Neutrophil (primary cell): Measurements from ENCODE around the gene KCNIP1.

ENCODE experiments used
- H3K27ac ChIP-seq: fragments of 200-600 bp; sonication (generic); 2 replicates; pipeline ENCODE4 v1.5.1; 2016; ENCODE audit warnings: mild to moderate bottlenecking, moderate library complexity
- H3K27me3 ChIP-seq: fragments of 200-600 bp; sonication (generic); 2 replicates; pipeline ENCODE4 v1.6.0; 2016; ENCODE audit warnings: mild to moderate bottlenecking
- H3K36me3 ChIP-seq: fragments of 200-600 bp; sonication (generic); 2 replicates; pipeline ENCODE4 v1.5.1; 2017
- H3K4me1 ChIP-seq, 2 experiments: fragments of 200-600 bp in 1 of 2; sonication (generic) in 1 of 2; 1 replicate in 1 of 2; 2 replicates in 1 of 2; pipeline versions ENCODE4 v1.5.1 to v1.6.1; 2013 to 2016; ENCODE audit warnings: low read depth in 1 of 2, low read length in 1 of 2, mild to moderate bottlenecking in 1 of 2, moderate library complexity in 1 of 2; ENCODE audit not compliant: control insufficient read depth in 1 of 2, insufficient read depth in 1 of 2
- H3K4me3 ChIP-seq, 2 experiments: fragments of 200-600 bp in 1 of 2; sonication (generic) in 1 of 2; 1 replicate in 1 of 2; 2 replicates in 1 of 2; pipeline ENCODE4 v1.5.1; 2013 to 2016; ENCODE audit warnings: low read depth in 1 of 2, low read length in 1 of 2, mild to moderate bottlenecking in 1 of 2, moderate library complexity in 1 of 2
- H3K9me3 ChIP-seq: fragments of 200-600 bp; sonication (generic); 2 replicates; pipeline ENCODE4 v1.5.1; 2016
- CTCF ChIP-seq: fragments of 200-600 bp; sonication (generic); IDR thresholded peaks from 2 replicates; pipeline ENCODE4 v1.5.1; 2016; ENCODE audit warnings: antibody characterized with exemption

The KCNIP1 gene

DNA sequence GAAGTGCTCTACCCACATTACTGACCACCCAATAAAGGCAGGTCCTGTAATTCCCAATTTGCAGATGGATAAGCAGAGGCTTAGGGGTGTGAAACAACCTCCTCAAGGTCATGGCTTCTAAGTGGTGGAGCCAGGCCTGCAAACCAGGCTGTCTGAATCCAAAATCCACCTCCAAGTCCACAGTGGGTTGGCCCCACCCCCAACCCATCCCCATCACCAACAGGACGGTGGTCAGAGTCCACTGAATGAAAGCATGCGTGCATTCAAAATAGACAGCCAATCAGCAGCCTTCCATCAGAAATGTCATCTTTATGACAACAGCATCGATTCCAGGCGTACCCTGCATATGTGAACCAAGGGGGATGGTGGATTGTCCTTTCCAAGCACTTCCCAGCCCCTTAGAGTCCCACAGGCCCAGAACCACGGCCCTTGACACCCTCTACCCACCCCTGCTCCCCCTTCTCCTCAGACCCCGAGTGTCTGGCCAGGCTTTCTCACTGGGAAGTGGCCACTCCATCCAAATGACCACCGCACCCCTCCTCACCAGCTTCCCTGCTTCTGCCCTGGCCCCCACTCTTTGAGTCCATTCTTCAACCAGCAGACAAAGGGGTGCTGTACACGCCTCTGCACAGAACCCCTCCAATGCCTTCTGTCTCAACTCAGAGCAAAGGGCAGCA is 133.1 kb downstream of the KCNIP1 start:
- Histone ChIP-seq H3K27me3 (peaks cover 34% of the 10 kb centered on the region), H3K36me3 (no peaks in the 10 kb centered on the region), H3K4me1 (peaks cover 0 to 3% of the 10 kb centered on the region in 2 experiments), H3K4me3 (no peak overlapping the region), H3K27ac (no peak overlapping the region), H3K9me3 (no peaks in the 10 kb centered on the region)
- TF ChIP-seq CTCF, result no peak

- Histone ChIP-seq H3K36me3 (no peaks in the 10 kb centered on the region), H3K27ac (no peak overlapping the region), H3K4me1 (peaks cover 0 to 3% of the 10 kb centered on the region in 2 experiments), H3K4me3 (no peak overlapping the region), H3K9me3 (no peaks in the 10 kb centered on the region), H3K27me3 (peaks cover 31% of the 10 kb centered on the region)
- TF ChIP-seq CTCF, result no peak
Measured at GRCh38 chr5:170638051-170638450, 134.2 kb downstream of the KCNIP1 start.

GRCh38 chr5:170638454-170639220 is 134.8 kb downstream of the KCNIP1 start:
- no peaks in the 10 kb centered on the region for H3K9me3 ChIP-seq
- H3K27me3 ChIP-seq, result peaks cover 33% of the 10 kb centered on the region
- H3K27ac ChIP-seq, result no peak overlapping the region
- peak; percentile 61 for TF ChIP-seq CTCF
- H3K4me3 ChIP-seq, result no peak overlapping the region
- H3K4me1 ChIP-seq, result no peaks in the 10 kb centered on the region
- no peaks in the 10 kb centered on the region for H3K36me3 ChIP-seq

DNA sequence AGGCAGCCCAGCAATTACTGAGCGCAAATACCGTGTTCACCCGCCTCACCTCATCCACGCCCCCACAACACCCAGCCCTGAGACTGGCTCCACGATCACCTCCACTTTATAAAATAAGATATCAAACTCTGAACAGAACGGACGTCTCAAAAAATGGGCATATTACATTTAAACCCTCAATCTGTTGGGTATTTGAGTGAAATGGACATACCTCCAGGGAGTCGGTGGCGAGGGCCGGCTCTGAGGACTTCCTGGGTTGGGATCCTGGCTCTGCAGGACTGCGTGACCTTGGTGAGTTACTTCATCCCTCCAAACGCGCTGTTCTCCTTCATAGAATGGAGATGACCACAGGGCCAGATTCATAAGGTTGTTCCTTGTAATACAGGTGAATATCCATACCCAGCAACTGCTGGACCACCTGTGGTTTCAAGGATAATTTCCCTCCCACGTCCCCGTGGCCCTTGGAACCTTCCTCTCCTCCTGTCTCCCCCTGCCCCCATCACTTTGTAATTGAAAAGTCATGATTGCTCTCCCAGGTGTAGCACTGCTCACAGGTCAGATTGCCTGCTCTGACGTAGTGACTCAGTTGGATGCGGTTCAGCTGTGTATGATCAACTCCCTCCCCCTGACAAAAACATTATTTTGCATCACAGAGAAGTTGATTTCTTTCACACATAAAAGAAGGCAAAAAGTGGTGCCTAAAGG is 135.6 kb downstream of the KCNIP1 start:
- no peak overlapping the region for H3K27ac ChIP-seq
- no peaks in the 10 kb centered on the region for H3K9me3 ChIP-seq
- no peaks in the 10 kb centered on the region for H3K4me1 ChIP-seq
- peaks cover 31% of the 10 kb centered on the region for H3K27me3 ChIP-seq
- no peak for TF ChIP-seq CTCF
- H3K36me3 ChIP-seq, result no peaks in the 10 kb centered on the region
- H3K4me3 ChIP-seq, result no peak overlapping the region

DNA sequence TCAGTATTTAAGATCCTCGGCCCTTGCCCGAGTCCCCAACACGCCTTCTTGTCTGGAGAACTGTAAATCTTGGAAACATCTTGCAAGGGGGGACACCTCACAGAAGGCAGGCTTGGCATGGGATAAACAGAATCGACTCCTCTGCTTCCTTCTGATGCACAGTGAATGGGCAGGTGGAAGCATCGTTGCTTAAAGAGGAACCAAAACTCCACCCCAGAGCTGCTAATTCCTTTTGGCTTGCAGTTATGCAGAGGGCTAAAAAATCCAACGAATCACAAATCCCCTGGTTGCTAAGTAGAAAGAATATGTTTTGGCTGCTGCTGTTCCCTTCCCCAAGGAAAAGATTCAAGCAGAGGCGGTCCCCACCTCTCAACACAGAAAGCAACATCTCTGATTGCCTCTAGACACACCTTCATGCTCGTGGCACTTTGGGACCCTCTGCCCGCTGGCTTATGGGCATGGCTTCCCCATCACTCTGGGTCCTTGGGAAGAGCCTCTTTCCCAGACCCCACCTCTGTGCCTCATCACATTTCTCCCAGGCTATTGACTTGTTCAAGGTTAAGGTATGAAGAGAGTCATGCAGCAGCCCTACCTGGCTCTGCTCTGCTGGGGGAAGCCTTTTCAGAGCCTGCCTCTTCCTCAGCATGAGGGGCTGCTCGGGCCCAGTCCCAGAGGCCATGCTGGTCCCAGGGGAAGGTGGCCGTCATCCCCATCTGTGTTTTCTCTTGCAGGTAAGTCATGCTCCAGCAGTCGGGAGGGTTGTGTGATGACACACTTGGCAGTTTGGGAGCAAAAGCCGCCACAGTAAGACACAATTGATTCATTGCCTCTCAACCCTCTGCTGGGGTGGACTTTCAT is 137.1 kb downstream of the KCNIP1 start:
- TF ChIP-seq CTCF, result no peak
- Histone ChIP-seq H3K4me1 (no peaks in the 10 kb centered on the region), H3K9me3 (no peaks in the 10 kb centered on the region), H3K4me3 (no peak overlapping the region), H3K36me3 (no peaks in the 10 kb centered on the region), H3K27me3 (peaks cover 44% of the 10 kb centered on the region), H3K27ac (no peak overlapping the region)
